ENCODE measurements around the gene GOLGA3.
"Not testable (repeated sequence)": the region's sequence is repeated elsewhere in the genome, so short reads cannot be mapped to it uniquely, and the experiment has no call there.

The GOLGA3 gene

GRCh38 chr12:132842449-132843045 is 13.9 kb upstream of the GOLGA3 start:
- no peak for DNase-seq (ENCODE audit: low read depth in 2 of 2)

DNA sequence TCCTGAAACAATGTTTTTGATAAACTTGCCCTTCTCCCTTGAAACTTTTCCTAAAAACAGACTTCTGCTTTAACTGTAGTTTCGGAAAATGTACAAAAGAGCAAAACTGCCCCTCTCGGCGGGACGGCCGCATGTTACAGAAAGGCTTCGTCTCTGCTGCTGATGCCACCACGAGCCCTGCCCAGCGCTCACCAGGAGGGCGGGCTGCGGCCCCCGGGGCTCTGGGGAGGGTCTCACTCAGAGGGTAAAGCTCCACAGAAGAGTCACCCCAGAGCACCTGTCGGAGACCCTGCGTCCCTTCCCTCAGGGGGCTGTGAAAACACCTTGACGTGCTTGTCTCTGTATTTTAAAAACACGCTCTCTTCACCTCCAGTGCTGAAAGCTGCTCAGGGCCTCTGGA is 12.5 kb upstream of the GOLGA3 start:
- no peak for DNase-seq (ENCODE audit: low read depth in 2 of 2)

- DNase-seq (ENCODE audit: low read depth in 2 of 2) = no peak
Measured at GRCh38 chr12:132840536-132840935, 11.9 kb upstream of the GOLGA3 start.

- DNase-seq (ENCODE audit: low read depth in 2 of 2) = no peak
Measured at GRCh38 chr12:132839558-132840235, 11.0 kb upstream of the GOLGA3 start.

GRCh38 chr12:132838410-132839080 is 9.9 kb upstream of the GOLGA3 start:
- no peak for DNase-seq (ENCODE audit: low read depth in 2 of 2)

DNA sequence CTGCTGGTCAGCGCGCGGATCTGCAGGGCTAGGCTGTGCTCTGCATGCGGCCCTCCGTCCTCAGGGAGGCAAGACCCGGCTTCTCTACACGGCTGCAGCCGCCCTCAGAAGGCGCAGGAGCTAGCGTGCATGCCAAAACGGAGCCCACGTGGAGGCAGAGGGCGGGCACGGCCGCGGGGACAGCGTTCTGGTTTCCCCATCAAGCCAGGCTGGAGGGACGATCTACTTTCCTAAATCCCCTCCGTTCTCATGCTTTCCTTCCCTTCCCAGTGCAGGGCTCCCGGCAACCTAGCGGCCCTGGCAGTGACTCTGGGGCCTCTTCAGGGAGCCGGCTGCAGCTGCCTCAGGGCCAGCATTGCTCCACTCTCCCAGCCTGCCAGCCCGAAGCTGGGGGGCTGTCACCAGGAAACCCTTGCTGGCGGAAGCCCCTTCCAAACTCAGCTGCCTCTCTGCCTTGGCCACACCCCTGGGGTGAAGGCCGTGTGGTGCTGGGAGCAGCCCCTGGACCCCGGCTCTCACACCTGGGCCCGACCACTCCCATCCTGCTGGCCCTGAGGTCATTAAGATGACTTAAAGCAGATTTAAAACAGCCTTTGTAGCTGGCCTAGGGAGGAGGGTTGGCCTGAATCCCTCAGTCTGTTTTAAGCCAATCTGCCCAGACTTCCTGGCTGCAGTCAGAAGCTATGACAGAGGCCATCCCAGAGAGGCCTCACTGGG is 9.2 kb upstream of the GOLGA3 start:
- DNase-seq (ENCODE audit: low read depth in 2 of 2) = no peak

DNA sequence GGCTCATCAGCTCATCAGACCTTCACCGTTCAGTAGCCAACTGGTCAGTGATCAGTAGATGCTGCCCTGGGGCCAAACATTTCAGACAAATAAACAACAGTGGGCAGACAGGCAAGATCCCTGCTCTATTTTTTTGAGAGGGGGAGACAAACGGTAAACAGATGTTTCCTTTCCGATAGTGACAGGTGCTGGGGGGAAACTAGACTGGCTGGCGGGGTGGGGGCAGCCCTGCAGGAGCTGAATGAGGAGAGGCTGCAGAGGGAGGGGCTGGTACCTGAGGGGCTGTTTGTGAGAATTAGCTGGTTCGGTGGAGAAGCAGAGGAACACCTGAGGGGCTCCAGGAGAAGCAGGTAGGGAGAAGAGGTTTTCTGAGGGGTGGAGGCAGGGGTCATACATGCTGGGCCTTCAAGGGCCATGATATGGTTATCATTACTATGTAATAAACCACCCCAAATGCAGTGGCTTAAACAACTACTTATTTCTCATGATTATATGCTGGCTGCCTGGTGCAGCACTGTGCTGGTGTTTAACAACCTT is 8.2 kb upstream of the GOLGA3 start:
- no peak for DNase-seq (ENCODE audit: low read depth in 2 of 2)

DNA sequence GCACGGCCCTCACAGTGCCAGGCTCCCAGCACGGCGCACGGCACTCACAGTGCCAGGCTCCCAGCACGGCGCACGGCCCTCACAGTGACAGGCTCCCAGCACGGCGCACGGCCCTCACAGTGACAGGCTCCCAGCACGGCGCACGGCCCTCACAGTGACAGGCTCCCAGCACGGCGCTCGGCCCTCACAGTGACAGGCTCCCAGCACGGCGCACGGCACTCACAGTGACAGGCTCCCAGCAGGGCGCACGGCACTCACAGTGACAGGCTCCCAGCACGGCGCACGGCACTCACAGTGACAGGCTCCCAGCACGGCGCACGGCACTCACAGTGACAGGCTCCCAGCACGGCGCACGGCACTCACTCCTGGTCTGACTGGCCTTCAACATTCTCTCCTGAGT is 7.6 kb upstream of the GOLGA3 start:
- DNase-seq (ENCODE audit: low read depth in 2 of 2) = not testable (repeated sequence)

DNA sequence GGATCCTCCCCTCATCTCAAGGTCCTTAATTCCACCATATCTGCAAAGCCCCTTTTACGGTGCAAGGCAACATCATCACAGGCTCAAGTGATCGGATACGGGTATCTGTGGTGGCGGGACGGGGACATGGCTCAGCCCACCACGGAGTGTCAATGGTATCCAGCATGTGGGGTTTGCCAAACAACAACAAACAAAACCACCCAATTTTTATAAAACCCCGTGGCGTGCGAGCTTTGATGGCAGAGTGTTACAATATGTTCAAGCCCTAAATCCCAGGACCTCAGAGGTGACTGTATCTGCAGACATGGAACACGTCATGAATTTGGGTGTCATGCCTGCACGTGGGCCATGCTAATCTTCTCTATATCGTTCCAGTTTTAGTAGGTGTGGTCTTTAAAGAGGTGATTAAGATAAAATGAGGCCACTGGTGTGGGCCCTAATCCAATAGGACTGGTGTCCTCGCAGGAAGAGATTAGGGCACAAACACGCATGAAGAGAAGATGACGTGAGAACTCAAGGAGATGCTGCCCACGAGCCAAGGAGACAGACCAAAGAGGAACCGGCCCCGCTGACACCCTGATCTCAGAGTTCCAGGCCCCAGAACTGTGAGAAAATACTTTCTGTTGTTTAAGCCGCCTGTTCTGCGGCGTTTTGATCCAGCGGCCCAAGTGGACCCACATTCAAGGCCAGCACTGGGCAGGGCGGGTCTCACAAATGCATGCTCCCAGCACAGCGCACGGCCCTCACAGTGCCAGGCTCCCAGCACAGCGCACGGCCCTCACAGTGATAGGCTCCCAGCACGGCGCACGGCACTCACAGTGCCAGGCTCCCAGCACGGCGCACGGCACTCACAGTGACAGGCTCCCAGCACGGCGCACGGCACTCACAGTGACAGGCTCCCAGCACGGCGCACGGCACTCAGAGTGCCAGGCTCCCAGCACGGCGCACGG is 6.7 kb upstream of the GOLGA3 start:
- DNase-seq (ENCODE audit: low read depth in 2 of 2) = no peak

- DNase-seq (ENCODE audit: low read depth in 2 of 2) = no peak
Measured at GRCh38 chr12:132834181-132834711, 5.6 kb upstream of the GOLGA3 start.

GRCh38 chr12:132833341-132833740 is 4.7 kb upstream of the GOLGA3 start:
- no peak for DNase-seq (ENCODE audit: low read depth in 2 of 2)

DNA sequence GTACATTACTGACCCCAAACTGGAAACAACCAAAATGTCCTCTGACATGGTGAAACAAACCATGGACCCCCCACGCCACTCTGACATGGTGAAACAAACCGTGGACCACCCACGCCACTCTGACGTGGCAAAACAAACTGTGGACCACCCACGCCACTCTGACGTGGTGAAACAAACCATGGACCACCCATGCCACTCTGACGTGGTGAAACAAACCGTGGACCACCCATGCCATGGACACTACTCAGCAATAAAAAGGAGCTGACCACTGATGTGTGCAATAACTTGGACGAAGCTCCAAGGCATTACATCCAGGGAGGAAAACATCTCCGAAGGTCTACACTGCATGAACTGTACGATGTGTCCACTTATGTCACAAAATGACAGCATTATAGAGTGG is 3.1 kb upstream of the GOLGA3 start:
- no peak for DNase-seq (ENCODE audit: low read depth in 2 of 2)

GRCh38 chr12:132827763-132828703 is 636 bp downstream of the GOLGA3 start:
- no peak for DNase-seq (ENCODE audit: low read depth in 2 of 2)

- no peak for DNase-seq (ENCODE audit: low read depth in 2 of 2)
Measured at GRCh38 chr12:132825861-132826260, 2.8 kb downstream of the GOLGA3 start.

DNA sequence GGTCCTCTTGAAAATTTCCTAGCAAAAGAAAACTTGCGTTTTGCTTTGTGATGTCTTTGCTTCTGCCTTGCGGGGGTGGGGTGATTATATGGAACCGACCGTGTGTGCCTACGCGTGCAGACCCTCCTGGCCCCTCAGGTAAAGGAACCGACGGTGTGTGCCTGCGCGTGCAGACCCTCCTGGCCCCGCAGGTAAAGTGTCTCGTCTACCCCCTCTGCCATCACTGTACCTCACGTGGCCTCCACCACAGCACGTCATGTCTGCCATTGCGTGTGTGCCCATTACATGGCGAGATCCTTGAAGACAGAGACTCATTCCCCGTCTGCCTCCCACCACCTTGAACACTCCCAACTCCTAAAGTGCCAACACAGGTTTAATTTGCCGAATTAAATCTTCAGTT is 3.6 kb downstream of the GOLGA3 start:
- no peak for DNase-seq (ENCODE audit: low read depth in 2 of 2)

DNA sequence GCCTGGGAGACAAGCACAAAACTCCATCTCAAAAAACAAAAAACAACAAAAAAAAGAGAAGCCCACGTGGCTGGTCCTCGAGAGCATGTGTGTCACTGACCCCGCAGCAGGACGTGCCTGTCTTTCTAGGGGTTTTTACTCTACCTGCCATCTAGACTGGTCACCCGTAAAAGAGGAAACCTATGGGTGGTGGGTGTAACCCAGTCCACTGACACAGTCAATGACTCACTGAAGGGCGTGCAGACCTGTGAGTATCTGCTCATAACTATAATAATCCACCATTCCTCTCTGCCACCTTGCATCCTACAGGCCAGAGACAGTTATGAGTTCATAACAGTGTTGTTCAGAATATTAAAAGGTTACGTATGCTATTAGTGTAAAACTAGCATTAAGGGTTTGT is 4.6 kb downstream of the GOLGA3 start:
- no peak for DNase-seq (ENCODE audit: low read depth in 2 of 2)

DNA sequence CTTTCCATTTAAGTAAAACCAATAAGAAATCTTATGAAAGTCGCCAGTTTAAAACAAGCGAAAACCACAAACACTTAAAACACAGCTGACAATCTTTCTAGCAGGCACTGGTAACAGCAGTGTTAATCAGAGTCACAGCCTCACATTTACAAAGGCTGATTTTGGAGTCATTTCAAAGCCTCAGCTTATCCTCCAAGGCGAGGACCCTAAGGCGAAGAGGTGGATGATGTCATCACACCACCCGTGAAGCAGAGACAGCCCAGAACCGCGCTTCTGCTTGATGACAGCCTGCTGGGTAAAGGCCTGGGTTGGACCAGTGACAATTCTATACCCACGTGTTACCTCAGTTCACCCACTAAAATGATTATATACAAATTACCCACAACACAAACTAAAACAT is 10.1 kb downstream of the GOLGA3 start:
- DNase-seq (ENCODE audit: low read depth in 2 of 2) = no peak

DNA sequence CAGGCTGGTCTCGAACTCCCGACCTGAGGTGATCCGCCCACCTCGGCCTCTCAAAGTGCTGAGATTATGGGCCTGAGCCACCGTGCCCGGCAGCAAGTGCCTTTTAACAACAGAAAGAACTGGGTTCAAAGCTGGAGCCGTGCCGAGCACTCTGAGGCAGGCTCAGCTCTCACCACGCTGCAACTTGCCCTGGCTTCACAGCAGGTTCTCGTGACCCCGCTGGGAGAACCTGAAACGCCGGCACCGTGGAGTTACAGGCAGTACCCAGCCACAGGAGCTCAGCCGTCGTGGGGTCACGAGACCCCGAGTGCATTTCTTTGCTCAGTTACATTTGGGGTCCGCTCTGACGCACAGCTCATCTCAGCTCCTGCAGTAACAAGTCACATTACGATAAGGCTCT is 14.4 kb downstream of the GOLGA3 start:
- DNase-seq (ENCODE audit: low read depth in 2 of 2) = no peak

DNA sequence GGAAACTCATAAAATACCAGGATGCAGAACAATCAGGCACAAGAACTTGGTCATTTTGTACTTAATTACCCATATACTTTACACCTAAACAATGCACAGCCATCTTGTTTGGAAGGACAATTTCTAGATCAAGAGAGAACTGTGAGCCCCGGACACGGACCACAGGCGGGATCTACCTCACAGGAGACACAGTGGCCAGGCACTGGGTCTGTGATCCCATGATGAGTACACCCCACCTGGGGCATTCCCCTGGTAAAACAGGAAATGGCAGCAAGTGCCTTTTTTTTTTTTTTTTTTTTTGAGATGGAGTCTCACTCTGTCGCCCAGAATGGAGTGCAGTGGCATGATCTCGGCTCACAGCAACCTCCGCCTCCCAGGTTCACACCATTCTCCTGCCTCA is 15.2 kb downstream of the GOLGA3 start:
- DNase-seq (ENCODE audit: low read depth in 2 of 2) = no peak

Measured in activated CD8-positive, alpha-beta memory T cell treated with anti-CD3 and anti-CD28 coated beads for 4 hours (primary cell).